ENCODE results near the gene TIMM10. TPM values are rescaled to one million over a fixed set of nuclear protein-coding genes. Genes with fewer than 3 reads are reported as not detected.

TIMM10 gene
- total RNA-seq, 1 donor = 25.7 TPM

- Histone ChIP-seq H3K4me3 (ENCODE audit: insufficient read depth, low read length) (no peak overlapping the region), H3K4me2 (ENCODE audit: insufficient read depth, low read length) (no peak overlapping the region), H3K9me3 (ENCODE audit: low read depth, low read length) (no peaks in the 10 kb centered on the region), H2AFZ (ENCODE audit: low read length) (no peak overlapping the region), H3K4me1 (ENCODE audit: insufficient read depth, low read length) (peaks cover 4% of the 10 kb centered on the region), H3K79me2 (ENCODE audit: insufficient read depth, low read length) (no peaks in the 10 kb centered on the region), H3K36me3 (ENCODE audit: insufficient read depth, low read length) (no peaks in the 10 kb centered on the region), H4K20me1 (ENCODE audit: insufficient read depth, low read length) (no peaks in the 10 kb centered on the region), H3K27ac (ENCODE audit: low read depth, low read length) (no peak overlapping the region), H3K27me3 (ENCODE audit: insufficient read depth, low read length) (no peaks in the 10 kb centered on the region)
- no peak for TF ChIP-seq CTCF (IDR thresholded peaks at IDR 0.05; ENCODE audit: extremely low read depth, low read depth, low read length)
- DNase-seq (ENCODE audit: insufficient read length, low spot score, missing footprints) = peak; percentile 39
Observed at GRCh38 chr11:57513452-57513795, 17.1 kb downstream of the TIMM10 start.

GRCh38 chr11:57512646-57513451, 17.7 kb downstream of the TIMM10 start:
- peak; percentile 51 for DNase-seq (ENCODE audit: insufficient read length, low spot score, missing footprints)
- Histone ChIP-seq H3K36me3 (ENCODE audit: insufficient read depth, low read length) (no peaks in the 10 kb centered on the region), H3K4me3 (ENCODE audit: insufficient read depth, low read length) (no peak overlapping the region), H3K27ac (ENCODE audit: low read depth, low read length) (no peak overlapping the region), H2AFZ (ENCODE audit: low read length) (no peak overlapping the region), H3K9me3 (ENCODE audit: low read depth, low read length) (no peaks in the 10 kb centered on the region), H3K79me2 (ENCODE audit: insufficient read depth, low read length) (no peaks in the 10 kb centered on the region), H3K4me2 (ENCODE audit: insufficient read depth, low read length) (no peak overlapping the region), H3K4me1 (ENCODE audit: insufficient read depth, low read length) (peaks cover 4% of the 10 kb centered on the region), H4K20me1 (ENCODE audit: insufficient read depth, low read length) (no peaks in the 10 kb centered on the region), H3K27me3 (ENCODE audit: insufficient read depth, low read length) (no peaks in the 10 kb centered on the region)
- no peak for TF ChIP-seq CTCF (IDR thresholded peaks at IDR 0.05; ENCODE audit: extremely low read depth, low read depth, low read length)

- no peaks in the 10 kb centered on the region for H3K36me3 ChIP-seq (ENCODE audit: insufficient read depth, low read length)
- H3K4me3 ChIP-seq (ENCODE audit: insufficient read depth, low read length) = no peak overlapping the region
- no peaks in the 10 kb centered on the region for H3K27me3 ChIP-seq (ENCODE audit: insufficient read depth, low read length)
- H4K20me1 ChIP-seq (ENCODE audit: insufficient read depth, low read length) = no peaks in the 10 kb centered on the region
- no peaks in the 10 kb centered on the region for H3K79me2 ChIP-seq (ENCODE audit: insufficient read depth, low read length)
- no peak for DNase-seq (ENCODE audit: insufficient read length, low spot score, missing footprints)
- H3K4me1 ChIP-seq (ENCODE audit: insufficient read depth, low read length) = peaks cover 4% of the 10 kb centered on the region
- no peak overlapping the region for H2AFZ ChIP-seq (ENCODE audit: low read length)
- H3K9me3 ChIP-seq (ENCODE audit: low read depth, low read length) = no peaks in the 10 kb centered on the region
- TF ChIP-seq CTCF (IDR thresholded peaks at IDR 0.05; ENCODE audit: extremely low read depth, low read depth, low read length) = no peak
- no peak overlapping the region for H3K4me2 ChIP-seq (ENCODE audit: insufficient read depth, low read length)
- H3K27ac ChIP-seq (ENCODE audit: low read depth, low read length) = no peak overlapping the region
Observed at GRCh38 chr11:57511741-57512430, 18.7 kb downstream of the TIMM10 start.

All from osteoblast (primary cell).